Right forelimb (tissue), 1 donor: Measurements from ENCODE around the gene POMT2.

Source experiments
- DNase-seq: peaks from one replicate; pipeline ENCODE4 v3.0.0-alpha.2; 2018

Gene POMT2

GRCh38 chr14:77265561-77266335, 54.9 kb downstream of the POMT2 start:
- no peak for DNase-seq

- no peak for DNase-seq
These were observed 55.5 kb downstream of the POMT2 start for GRCh38 chr14:77265187-77265515.

- no peak for DNase-seq
These were observed 56.1 kb downstream of the POMT2 start for GRCh38 chr14:77264466-77265186.

- no peak for DNase-seq
These were observed 60.1 kb downstream of the POMT2 start for GRCh38 chr14:77260631-77261030.

- no peak for DNase-seq
These were observed 60.5 kb downstream of the POMT2 start for GRCh38 chr14:77260199-77260598.

GRCh38 chr14:77259025-77259715, 61.5 kb downstream of the POMT2 start:
- DNase-seq: no peak

GRCh38 chr14:77258566-77258965, 62.1 kb downstream of the POMT2 start:
- no peak for DNase-seq

GRCh38 chr14:77257700-77258099, 63.0 kb downstream of the POMT2 start:
- DNase-seq: no peak

GRCh38 chr14:77256694-77257093, 64.0 kb downstream of the POMT2 start:
- DNase-seq: no peak

- DNase-seq: no peak
These were observed 67.1 kb downstream of the POMT2 start for GRCh38 chr14:77253333-77254190.

- no peak for DNase-seq
These were observed 68.8 kb downstream of the POMT2 start for GRCh38 chr14:77251870-77252269.

GRCh38 chr14:77250927-77251326, 69.8 kb downstream of the POMT2 start:
- no peak for DNase-seq

- no peak for DNase-seq
These were observed 71.4 kb downstream of the POMT2 start for GRCh38 chr14:77249286-77249685.

GRCh38 chr14:77248666-77249065, 72.0 kb downstream of the POMT2 start:
- DNase-seq: no peak

- DNase-seq: no peak
These were observed 73.9 kb downstream of the POMT2 start for GRCh38 chr14:77246784-77247183.

- DNase-seq: no peak
These were observed 74.9 kb downstream of the POMT2 start for GRCh38 chr14:77245820-77246219.

- no peak for DNase-seq
These were observed 76.8 kb downstream of the POMT2 start for GRCh38 chr14:77243853-77244252.

GRCh38 chr14:77242752-77243151, 77.9 kb downstream of the POMT2 start:
- DNase-seq: no peak

- no peak for DNase-seq
These were observed 78.7 kb downstream of the POMT2 start for GRCh38 chr14:77241955-77242354.

- DNase-seq: no peak
These were observed 80.3 kb downstream of the POMT2 start for GRCh38 chr14:77240336-77240915.

- DNase-seq: no peak
These were observed 81.3 kb downstream of the POMT2 start for GRCh38 chr14:77239412-77239811.

- no peak for DNase-seq
These were observed 81.7 kb downstream of the POMT2 start for GRCh38 chr14:77238996-77239395.

GRCh38 chr14:77238356-77238755, 82.3 kb downstream of the POMT2 start:
- no peak for DNase-seq
